NCI-H1105 (cell line): ENCODE measurements around the gene MAPK8.
A peak's percentile ranks its signal among the peaks of the same experiment; 100 is the strongest.

Experiments
- DNase-seq: peaks from one replicate; lab custom pipeline; 2025; lab: John Stamatoyannopoulos, UW

MAPK8 gene

GRCh38 chr10:48463318-48464003 lies 157.0 kb downstream of the MAPK8 start:
- DNase-seq = no peak

GRCh38 chr10:48464121-48464870 lies 157.8 kb downstream of the MAPK8 start:
- DNase-seq = no peak

GRCh38 chr10:48464871-48465736 lies 158.6 kb downstream of the MAPK8 start:
- DNase-seq = no peak

DNA sequence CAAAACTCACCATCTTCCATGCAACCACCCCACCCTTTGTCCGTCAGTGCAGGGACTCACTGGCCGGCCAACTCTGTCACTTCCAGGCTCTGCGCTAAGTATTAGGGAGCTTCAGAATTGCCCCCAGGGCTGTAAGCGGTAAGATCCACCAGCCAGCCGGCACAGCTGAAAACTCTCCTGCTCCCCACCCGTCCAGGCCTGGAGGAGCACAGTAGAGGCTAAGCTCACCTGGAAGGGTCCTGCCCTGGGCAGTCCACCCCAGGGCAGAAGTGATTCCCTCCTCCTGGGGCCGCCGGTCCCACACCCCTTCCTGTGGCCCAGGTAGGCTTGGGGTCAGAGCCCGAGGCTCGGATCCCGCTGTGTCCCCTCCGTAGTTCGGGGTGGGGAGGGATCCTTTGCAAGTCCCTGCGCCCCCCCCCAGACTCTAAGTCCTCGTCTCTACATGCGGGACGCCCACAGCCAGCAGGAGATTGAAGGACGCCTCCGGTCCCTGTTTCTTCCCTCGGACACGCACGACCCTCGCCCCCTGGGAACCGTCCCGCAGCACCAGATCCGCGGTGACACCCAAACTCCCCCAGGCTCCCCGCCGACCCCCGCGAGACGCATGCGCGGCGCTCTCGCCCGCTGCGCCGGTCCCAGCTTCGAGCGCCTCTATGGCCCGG lies 159.5 kb downstream of the MAPK8 start:
- no peak for DNase-seq

- no peak for DNase-seq
These were observed 160.2 kb downstream of the MAPK8 start for GRCh38 chr10:48466611-48467240.

DNA sequence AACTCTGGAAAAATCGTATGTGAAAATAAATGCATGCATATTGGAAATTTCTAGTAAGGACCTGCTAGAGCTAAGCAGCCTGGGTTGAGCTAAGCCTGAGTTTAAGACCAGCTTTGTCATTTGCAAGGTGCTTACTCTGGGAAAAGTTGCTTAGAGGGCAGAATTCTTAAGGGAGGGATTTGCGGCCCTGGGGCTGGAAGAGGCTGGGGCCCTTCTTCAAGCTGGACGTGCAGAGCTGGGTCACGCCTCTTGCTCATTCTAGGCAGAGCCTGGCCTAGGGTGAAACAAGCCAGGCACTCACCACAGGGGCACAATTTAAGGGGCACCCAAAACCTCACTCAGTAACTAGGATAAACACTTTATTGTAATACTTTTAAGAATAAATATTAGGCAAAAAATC lies 161.2 kb downstream of the MAPK8 start:
- DNase-seq = no peak

DNA sequence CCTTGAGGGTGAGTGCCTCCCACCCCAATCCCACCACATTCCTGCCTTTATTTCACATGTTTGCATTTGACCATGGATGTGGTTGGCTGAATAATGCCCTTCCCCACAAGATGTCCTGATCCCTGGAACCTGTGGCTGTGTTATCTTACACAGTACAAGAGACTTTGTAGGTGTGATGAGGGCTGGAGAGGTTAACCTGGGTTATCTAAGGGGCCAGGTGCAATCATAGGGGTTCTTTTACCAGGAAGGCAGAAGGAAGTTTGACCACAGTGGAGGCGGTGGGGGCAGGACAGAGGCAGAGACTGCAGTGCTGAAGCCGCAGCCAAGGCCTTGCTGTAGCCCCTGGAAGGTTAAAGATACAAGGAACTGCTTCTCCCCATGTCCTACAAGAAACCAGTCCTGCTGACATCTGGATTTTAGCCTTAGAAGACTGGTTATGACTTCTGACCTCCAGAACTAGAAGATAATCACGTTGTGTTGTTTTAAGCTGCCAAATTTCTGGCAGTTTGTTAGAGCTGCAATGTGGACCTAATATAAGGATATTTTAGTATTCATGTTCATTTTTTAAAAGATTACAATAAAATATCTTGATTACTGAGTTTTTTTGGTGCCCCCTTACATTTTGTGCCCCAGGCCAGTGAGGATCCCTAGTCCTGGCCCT lies 161.8 kb downstream of the MAPK8 start:
- no peak for DNase-seq

DNA sequence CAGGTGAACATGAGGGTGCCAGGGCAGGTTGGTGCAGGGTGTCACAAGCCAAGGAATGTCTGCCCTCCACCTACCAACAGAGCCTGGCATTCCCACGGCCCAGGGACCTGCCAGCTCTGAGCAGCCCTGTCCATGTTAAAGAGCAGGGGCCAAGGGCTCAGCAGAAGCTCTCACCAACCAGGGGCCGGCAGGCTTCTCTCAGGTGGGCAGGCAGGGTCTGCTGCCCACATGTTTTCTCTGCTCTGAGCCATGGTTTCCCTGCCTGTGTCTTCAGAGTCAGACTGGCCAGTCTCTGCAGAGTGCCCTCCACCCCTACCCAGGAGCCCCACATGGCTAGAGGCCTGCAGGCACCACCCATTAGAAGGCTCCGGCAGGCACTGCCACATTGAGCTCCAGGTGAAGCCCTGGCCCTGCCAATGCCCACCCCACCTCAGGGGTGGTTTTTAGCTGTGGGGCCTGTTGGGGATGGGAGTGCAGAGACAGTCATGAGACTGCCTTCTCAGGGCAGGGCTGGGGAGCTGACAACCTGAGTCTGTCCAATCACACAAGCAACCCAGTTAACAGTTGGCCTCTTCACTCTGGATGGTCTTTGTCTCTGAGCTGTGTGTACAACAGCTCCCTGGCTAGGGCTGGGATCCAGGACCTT lies 162.5 kb downstream of the MAPK8 start:
- no peak for DNase-seq

- DNase-seq = no peak
These were observed 163.1 kb downstream of the MAPK8 start for GRCh38 chr10:48469516-48470020.

DNA sequence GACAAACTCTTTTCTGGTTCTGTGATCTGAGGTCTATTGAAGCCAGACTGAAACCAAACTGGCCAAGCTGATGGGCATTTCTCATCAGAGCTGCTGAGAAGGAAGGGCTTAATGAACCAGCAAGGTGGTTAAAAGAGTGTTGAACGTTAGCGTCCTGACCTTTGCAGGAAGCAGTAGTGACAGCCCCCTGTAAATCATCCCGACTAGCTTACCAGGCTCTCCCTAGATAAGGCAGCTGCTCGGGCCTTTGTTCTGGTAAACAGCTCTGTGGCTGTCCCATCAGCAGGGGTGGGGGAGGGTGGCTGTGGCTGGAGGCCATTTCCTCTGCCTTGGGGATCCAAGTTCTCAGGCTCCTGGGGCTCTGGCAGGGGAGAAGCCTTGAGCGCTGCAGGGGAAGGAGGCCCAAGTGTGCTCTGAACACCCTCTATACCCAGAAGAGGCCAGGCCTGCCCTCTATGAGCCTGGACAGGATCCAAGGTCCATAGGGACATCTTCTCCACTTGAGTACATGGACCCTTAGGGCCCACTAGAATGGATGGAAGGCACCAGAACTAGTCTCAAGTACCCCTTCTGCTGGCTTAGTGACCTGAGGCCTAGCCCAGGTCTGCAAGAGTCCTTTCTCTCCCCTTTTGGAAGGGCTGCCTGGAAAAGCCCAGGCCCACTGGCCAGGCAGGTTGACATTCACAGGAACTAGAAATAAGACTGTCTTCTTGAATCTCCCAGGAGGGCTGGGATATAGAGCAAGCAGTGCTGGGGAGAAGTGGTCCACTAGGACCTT lies 163.8 kb downstream of the MAPK8 start:
- DNase-seq = no peak

- no peak for DNase-seq
These were observed 164.7 kb downstream of the MAPK8 start for GRCh38 chr10:48470893-48471805.

DNA sequence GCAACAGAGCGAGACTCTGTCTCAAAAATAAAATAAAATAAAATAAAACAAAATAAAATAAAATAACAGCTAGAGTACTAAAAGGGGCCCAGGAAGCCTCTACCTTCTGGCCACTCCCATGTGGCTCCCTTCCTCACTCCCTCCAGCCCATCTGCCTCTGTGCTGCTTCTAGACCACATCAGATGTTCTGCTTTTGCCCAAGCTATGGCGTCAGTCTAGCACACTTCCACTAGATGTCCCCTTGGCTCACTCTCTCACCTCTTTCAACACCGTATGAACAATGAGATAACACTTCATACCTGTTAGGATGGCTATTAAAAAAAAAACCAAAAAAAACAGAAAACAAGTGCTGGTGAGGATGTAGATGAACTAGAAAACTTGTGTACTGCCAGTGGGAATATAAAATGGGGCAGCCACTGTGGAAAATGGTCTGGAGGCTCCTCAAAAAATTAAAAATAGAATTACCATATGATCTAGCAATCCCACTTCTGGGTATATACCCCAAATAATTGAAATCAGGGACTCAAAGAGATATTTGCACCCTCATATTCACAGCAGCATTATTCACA lies 166.1 kb downstream of the MAPK8 start:
- DNase-seq = no peak

- no peak for DNase-seq
These were observed 167.2 kb downstream of the MAPK8 start for GRCh38 chr10:48473704-48474103.

GRCh38 chr10:48474765-48475365 lies 168.4 kb downstream of the MAPK8 start:
- no peak for DNase-seq

GRCh38 chr10:48475943-48476278 lies 169.4 kb downstream of the MAPK8 start:
- DNase-seq = no peak

DNA sequence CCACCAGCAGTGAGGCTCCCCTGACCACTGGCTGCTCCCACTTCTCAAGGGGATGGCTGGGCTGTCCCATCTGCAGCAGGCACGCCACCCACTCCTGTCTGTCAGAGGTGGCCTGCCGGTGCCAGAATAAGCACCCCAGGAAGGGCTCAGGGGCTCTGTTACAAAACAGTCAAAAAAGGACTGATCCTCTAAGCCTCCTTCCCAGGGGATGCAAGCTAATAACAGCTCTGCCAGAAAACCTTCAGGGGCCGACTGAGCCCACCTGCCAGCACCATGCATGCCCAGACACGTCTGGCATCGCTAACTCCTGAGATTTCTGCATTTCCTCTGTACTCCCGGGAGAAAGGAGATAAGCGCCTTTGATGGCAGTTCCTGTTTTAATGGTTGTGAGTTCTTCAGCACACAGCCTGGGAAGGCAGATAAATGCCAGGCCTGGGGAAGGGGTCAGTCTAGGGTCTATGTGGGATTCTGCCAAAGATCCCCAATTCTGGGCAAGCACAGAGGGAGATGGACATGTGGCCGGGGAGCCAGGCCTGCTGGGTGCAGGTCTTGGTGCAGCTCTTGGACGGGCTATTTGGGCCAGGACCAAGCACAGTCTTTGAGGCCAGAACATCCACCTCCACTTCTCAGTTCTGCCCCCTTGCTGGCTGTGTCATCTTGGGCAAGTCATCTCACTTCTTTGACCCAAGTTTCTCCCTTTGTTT lies 170.0 kb downstream of the MAPK8 start:
- DNase-seq = peak; percentile 40

- no peak for DNase-seq
These were observed 170.7 kb downstream of the MAPK8 start for GRCh38 chr10:48477141-48477540.
